HG03159 (cell line): ENCODE data around the gene RFX3.

ENCODE experiments used
- ATAC-seq: cut with Tn5 transposase; IDR thresholded peaks from one replicate; pipeline ENCODE4 v1.9.1; 2021; ENCODE audit warnings: mild to moderate bottlenecking, moderate library complexity; ENCODE audit not compliant: unreplicated experiment

Gene RFX3

DNA sequence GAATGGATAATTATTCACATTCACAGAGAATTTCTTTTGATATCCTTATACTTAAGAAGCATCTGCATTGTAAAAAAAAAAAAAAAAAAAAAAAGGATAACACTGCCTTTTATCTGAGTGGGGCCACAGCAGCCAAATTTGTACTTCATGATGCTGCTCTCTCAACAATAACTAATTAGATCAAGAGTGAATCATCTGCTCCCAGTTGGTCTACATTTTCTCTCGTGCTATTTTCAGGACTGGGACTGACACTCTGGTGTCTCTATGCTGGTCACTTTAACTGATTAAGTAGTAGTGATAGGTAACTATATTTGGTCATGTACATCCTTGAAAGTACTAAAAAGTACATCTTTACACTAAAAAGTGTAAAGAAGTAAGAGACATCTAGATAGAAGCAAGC is 90.1 kb downstream of the RFX3 start:
- ATAC-seq: no peak

GRCh38 chr9:3434594-3434993 is 91.2 kb downstream of the RFX3 start:
- no peak for ATAC-seq

DNA sequence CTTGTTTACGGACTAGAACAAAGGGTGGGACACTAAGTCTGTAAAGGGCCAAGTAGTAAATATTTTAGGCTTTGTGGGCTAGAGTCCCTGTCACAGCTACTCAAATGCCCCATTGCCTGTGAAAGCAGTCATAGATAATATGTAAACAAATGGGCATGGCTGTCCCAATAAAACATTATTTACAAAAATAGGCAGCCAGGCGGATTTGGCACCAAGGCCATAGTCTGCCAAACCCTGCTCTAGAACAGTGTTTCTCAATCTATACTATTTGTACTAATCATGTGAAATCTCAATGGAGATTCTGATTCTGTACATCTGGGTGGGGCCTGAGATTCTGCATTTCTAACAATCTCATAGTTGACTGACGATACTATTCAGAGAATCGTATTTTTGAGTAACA is 92.0 kb downstream of the RFX3 start:
- ATAC-seq: no peak

- ATAC-seq: no peak
These were observed 92.7 kb downstream of the RFX3 start for GRCh38 chr9:3433066-3433465.

DNA sequence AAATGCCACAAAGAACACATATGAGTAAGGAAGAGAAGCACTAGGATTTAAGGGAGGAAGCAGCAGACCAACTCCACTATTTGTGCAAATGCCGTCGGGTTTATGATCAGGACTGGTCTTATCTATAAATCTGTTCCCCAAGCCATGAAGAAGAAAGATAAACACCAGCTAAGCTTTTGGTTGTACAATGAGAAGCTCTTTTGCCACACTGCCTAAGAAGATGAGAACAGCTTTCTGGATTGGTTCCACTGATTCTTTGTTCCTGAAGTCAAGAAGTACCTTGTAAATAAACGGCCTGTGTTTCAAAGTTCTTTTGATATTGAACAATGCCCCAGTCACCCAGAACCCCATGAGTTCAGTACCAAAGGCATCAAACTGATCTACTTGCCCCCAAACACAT is 93.9 kb downstream of the RFX3 start:
- ATAC-seq: no peak

DNA sequence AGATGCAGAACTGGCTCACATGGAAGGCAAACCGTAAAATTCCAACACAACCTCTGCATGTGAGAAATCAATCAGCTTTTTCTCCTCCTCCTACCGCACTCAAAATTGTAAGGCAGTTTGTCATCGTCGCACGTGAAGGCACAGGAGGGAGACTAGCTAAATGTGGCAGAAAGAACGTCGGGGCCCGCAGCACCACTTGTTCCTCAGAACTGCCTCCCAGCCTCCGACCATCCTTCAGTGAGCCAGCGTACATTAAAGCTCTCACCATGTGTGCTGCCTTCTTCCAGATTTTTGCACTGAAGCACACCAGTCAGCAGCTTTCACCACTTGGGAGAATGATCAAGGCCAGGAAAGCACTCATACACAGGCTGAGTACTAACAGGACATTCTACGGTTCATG is 105.9 kb downstream of the RFX3 start:
- ATAC-seq: no peak

DNA sequence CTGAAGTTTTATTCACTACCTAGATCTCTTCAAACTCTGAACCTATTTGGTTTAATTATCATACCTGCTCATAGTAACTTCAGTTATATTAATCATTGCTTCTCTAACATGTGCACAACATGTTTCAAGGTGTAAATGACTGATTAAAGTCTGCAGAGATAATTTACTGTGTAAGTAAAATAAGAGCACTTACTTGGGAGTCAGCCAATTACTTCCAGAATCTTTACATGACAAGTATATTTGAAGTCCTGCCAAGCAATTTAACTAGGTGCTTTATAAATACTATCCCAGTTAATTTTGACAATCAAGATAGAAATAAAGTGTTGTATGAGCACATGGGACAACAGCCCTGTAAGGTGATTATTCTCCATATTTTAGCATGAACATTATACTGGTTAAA is 109.9 kb downstream of the RFX3 start:
- ATAC-seq: no peak

DNA sequence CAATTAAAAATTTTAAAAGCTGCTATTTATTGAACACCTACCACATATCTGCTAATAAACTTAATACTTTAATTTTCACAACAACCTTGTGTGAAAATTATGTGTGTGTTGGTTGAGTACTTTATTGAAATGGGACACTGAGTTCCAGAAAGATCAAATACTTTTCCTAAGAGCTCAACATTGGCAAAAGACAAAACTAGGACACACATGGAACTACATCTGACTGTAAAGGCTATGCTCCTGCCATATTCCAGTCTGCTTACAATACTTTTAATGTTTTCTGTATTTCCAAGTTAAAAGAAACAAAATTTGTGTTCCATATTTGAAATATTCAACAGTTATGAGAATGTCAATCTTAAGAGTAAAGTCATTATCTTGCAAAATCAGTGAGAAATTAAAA is 111.8 kb downstream of the RFX3 start:
- no peak for ATAC-seq

- ATAC-seq: no peak
These were observed 115.3 kb downstream of the RFX3 start for GRCh38 chr9:3410461-3410860.

- no peak for ATAC-seq
These were observed 116.3 kb downstream of the RFX3 start for GRCh38 chr9:3409453-3409852.

GRCh38 chr9:3403315-3403714 is 122.5 kb downstream of the RFX3 start:
- no peak for ATAC-seq

DNA sequence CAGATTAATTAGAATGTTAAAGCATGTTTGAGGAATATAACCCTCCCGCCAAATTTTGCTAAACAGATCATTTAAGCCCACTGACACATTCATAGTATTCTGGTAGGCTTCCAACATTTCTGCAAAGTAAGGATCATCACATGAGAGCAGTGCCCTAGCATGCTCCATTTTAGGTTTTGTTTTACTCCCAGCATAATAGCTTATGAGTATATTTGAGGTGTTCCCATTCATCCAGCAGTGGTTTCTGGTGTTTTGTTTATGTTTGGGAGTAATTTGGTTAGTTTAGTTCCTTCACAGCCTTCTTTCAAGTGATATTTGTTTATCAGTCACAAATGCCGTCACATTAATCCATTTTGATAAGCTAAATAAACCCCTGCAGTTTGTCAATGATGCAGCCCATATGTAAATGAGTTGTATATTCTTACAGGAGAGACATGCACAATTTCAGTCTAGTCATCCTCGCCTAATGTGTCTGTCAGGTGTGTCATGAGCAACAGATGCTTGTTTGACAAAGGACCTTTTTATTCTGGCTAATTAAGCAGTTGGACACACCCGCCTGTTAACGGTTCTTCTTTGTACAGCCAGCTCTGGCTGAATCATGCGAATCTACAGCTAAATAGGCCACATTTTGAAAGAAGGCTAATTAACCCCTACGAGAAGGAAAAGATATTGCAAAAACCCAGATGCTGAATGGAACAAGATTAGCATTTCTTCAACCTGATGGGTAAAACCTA is 124.4 kb downstream of the RFX3 start:
- ATAC-seq: no peak

GRCh38 chr9:3398232-3398648 is 127.6 kb downstream of the RFX3 start:
- peak; percentile 76 for ATAC-seq

- ATAC-seq: peak; percentile 42
These were observed 128.0 kb downstream of the RFX3 start for GRCh38 chr9:3397766-3398165.

DNA sequence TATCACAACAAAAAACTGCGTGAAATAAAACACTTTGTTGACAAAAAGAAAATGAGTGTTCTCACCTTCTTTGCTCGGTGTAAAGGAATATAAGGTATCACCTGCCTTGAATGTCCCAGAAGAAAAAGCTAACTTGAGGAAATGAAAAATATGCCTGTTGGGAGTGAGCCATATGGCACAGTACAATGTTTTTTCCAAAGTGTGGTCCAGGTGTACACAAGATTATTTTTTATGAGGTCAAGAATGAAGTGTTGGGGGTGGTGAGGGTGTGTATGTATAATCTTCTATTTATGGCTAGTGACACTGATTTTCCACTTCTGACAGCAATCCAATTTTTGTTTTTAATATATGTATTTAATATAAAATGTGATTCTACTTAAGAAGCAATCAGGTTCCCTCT is 134.4 kb downstream of the RFX3 start:
- ATAC-seq: no peak

- no peak for ATAC-seq
These were observed 139.0 kb downstream of the RFX3 start for GRCh38 chr9:3386753-3387152.

DNA sequence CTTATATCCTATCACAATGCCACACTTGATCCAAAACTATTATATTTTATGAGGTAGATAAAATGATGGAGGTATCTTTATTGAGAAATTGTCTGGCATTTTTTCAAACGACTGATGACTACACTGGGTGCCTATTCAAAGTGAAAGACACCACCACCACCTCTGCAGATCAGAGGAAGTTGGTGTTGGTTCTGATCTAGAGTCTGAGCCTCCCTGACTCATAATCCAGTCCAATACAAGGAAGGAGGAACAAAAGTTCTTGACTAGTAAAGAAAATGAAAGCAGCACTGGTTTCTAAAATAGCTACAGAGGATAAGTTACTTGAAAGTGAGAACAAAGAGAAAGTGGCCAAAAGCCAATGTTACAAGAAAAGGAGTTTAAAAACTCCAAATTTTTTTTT is 139.9 kb downstream of the RFX3 start:
- ATAC-seq: peak; percentile 92

- ATAC-seq: no peak
These were observed 154.0 kb downstream of the RFX3 start for GRCh38 chr9:3371842-3372241.

DNA sequence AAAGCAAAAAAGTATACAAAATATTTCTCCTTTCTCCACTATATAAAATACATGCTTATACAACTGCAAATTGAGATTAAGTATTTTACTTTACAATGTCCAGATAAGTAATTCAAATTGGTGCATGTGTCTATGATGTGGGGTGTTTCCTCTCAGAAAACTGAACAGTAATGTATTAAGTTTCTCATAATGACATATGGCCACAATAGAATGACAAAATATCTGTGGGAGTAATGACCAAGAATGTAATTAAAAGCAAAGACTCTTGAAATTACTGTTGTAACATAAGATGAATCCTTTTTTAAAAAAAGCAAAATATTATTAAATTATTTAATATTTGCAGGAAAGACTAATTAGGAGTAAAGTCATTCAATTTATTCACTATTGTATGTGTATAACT is 155.1 kb downstream of the RFX3 start:
- ATAC-seq: no peak

DNA sequence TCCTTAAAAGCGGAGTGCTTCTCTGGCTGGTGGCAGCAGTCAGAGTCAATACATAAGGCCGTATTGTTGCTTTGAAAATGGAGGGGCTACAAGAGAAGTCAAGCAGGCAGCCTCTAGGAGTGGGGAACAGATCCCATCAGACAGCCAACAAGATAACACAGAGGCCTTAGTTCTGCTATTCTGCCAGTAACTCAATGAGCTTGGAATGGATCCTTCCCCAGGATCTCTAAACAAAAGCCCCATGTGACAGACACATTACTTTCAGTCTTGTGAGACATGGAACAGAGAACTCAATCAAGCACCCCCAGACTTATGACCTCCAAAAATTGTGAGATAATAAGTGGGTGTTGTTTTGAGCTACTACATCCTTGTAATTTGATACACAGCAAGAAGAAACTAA is 158.6 kb downstream of the RFX3 start:
- no peak for ATAC-seq

- no peak for ATAC-seq
These were observed 164.0 kb downstream of the RFX3 start for GRCh38 chr9:3361689-3362392.

GRCh38 chr9:3361116-3361515 is 164.7 kb downstream of the RFX3 start:
- ATAC-seq: no peak

DNA sequence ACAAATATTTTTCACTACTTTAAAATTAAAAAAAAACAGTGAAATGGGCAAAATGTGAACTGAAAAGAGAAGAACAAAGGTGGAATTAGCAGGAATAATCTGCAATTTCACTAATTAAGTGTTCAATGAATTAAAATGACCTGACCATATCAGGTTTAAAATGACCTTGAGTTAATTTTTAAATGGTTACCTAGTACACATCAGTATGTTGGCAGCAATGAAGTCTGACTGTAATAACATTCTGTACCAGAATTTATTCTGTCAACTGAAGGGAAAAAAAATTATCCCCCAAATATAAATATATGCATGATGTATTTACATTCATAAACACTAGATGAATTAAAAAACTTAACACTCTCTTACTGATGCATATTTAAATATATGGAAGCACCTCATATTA is 165.6 kb downstream of the RFX3 start:
- ATAC-seq: no peak
